CD14-positive monocyte (primary cell): ENCODE data around the gene JAM3. TPM values are rescaled to one million over a fixed set of nuclear protein-coding genes. Genes with fewer than 3 reads are reported as not detected.
A peak's percentile ranks its signal among the peaks of the same experiment; 100 is the strongest.

Source experiments
- DNase-seq, 3 donors: peaks; one replicate each; pipeline ENCODE4 v3.0.0-alpha.2; 2011 to 2022
- H2AFZ ChIP-seq: 2 replicates; pipeline ENCODE4 v1.6.0; 2012; ENCODE audit warnings: mild to moderate bottlenecking, low read depth, low read length, inconsistent platforms; ENCODE audit not compliant: insufficient read depth, poor library complexity, severe bottlenecking
- H3K27ac ChIP-seq, 2 donors: 1 replicate in 1 of 2; 2 replicates in 1 of 2; pipeline ENCODE4 v1.5.1; 2012 to 2013; ENCODE audit warnings: low read length in 2 of 2, control low read depth in 1 of 2, inconsistent platforms in 1 of 2, low read depth in 1 of 2, mild to moderate bottlenecking in 1 of 2
- H3K27me3 ChIP-seq, 2 donors: one replicate each; pipeline versions ENCODE4 v1.6.0 to v1.6.1; 2011 to 2013; ENCODE audit warnings: low read length in 2 of 2; ENCODE audit not compliant: control insufficient read depth in 2 of 2, insufficient read depth in 2 of 2
- H3K36me3 ChIP-seq, 2 donors: replicated peaks in 1 of 2; 1 replicate in 1 of 2; 2 replicates in 1 of 2; pipeline versions ENCODE4 v1.5.1 to v1.6.1; 2012 to 2013; ENCODE audit warnings: low read length in 2 of 2, control low read depth in 1 of 2, inconsistent platforms in 1 of 2, mild to moderate bottlenecking in 1 of 2; ENCODE audit not compliant: insufficient read depth in 2 of 2, control insufficient read depth in 1 of 2
- H3K4me1 ChIP-seq, 2 donors: 1 replicate in 1 of 2; 2 replicates in 1 of 2; pipeline versions ENCODE4 v1.5.1 to v1.6.1; 2012 to 2013; ENCODE audit warnings: low read length in 2 of 2, control low read depth in 1 of 2, inconsistent platforms in 1 of 2, mild to moderate bottlenecking in 1 of 2, moderate library complexity in 1 of 2; ENCODE audit not compliant: insufficient read depth in 2 of 2, control insufficient read depth in 1 of 2
- H3K4me2 ChIP-seq: replicated peaks from 2 replicates; pipeline ENCODE3; 2012; ENCODE audit warnings: low read length, moderate library complexity, mild to moderate bottlenecking; ENCODE audit not compliant: poor library complexity, severe bottlenecking; ENCODE audit errors: extremely low read depth
- H3K4me3 ChIP-seq, 3 experiments: fragments of 200-600 bp in 1 of 3; sonication (generic) in 1 of 3; replicated peaks in 1 of 3; 1 replicate in 2 of 3; 2 replicates in 1 of 3; pipeline ENCODE4 v1.5.1; 2011 to 2013; ENCODE audit warnings: low read length in 3 of 3, mild to moderate bottlenecking in 3 of 3, control low read depth in 2 of 3, low read depth in 2 of 3, inconsistent platforms in 1 of 3, moderate library complexity in 1 of 3
- H3K79me2 ChIP-seq: 2 replicates; pipeline ENCODE4 v1.6.0; 2012; ENCODE audit warnings: mild to moderate bottlenecking, control low read depth, inconsistent platforms, low read length, moderate library complexity; ENCODE audit not compliant: insufficient read depth
- H3K9ac ChIP-seq: 2 replicates; pipeline ENCODE4 v1.6.0; 2017; ENCODE audit warnings: low read length, mild to moderate bottlenecking; ENCODE audit not compliant: insufficient read depth, poor library complexity, severe bottlenecking
- H3K9me3 ChIP-seq, 2 donors: replicated peaks in 1 of 2; 1 replicate in 1 of 2; 2 replicates in 1 of 2; pipeline versions ENCODE4 v1.5.1 to v1.6.1; 2012 to 2013; ENCODE audit warnings: low read length in 2 of 2, control low read depth in 1 of 2; ENCODE audit not compliant: control insufficient read depth in 1 of 2, insufficient read depth in 1 of 2
- H4K20me1 ChIP-seq: 2 replicates; pipeline ENCODE4 v1.6.0; 2012; ENCODE audit warnings: mild to moderate bottlenecking, low read length, control low read depth, moderate library complexity; ENCODE audit not compliant: insufficient read depth
- H3K27ac Mint-ChIP-seq, 7 donors: one replicate each; pipeline ENCODE4 v1.8.0; 2020; ENCODE audit warnings: mild to moderate bottlenecking in 7 of 7, mixed read lengths in 7 of 7, moderate library complexity in 6 of 7, inconsistent platforms in 2 of 7
- H3K27me3 Mint-ChIP-seq, 3 donors: one replicate each; pipeline ENCODE4 v1.8.0; 2021 to 2022; ENCODE audit warnings: low read depth in 3 of 3, mild to moderate bottlenecking in 3 of 3, mixed read lengths in 3 of 3, moderate library complexity in 3 of 3, inconsistent platforms in 1 of 3
- H3K36me3 Mint-ChIP-seq, 2 donors: one replicate each; pipeline ENCODE4 v1.8.0; 2020; ENCODE audit warnings: mixed read lengths in 2 of 2, inconsistent platforms in 1 of 2, mild to moderate bottlenecking in 1 of 2
- H3K4me1 Mint-ChIP-seq: one replicate; pipeline ENCODE4 v1.8.0; 2020; ENCODE audit warnings: mild to moderate bottlenecking, mixed read lengths
- H3K4me3 Mint-ChIP-seq, 2 donors: one replicate each; pipeline ENCODE4 v1.8.0; 2020; ENCODE audit warnings: mild to moderate bottlenecking in 2 of 2, mixed read lengths in 2 of 2, moderate library complexity in 1 of 2
- H3K9me3 Mint-ChIP-seq, 7 donors: one replicate each; pipeline ENCODE4 v1.8.0; 2020 to 2022; ENCODE audit warnings: mixed read lengths in 7 of 7, mild to moderate bottlenecking in 6 of 7, moderate library complexity in 6 of 7, inconsistent platforms in 2 of 7
- WGBS: methylation state at CpG from one replicate; pipeline ENCODE4 v1.1.5; 2013; ENCODE audit warnings: missing lambda C conversion rate; ENCODE audit not compliant: insufficient coverage; 5-methylcytosine and 5-hydroxymethylcytosine counted together
- intact Hi-C, 2 donors: fragments of 100-400 bp; cut with micrococcal nuclease; formaldehyde crosslinking; loops; one replicate each; pipeline versions ENCODE4 v1.15.0 to v1.15.1; 2023
- polyA plus RNA-seq, 3 donors: library from polyadenylated mRNA; depleted of rRNA in 1 of 3; unstranded in 2 of 3; stranded (reverse) in 1 of 3; fragments of 300-500 nt in 2 of 3; fragments of >200 nt in 1 of 3; fragmentation: Illumina TruSeq in 2 of 3; gene quantifications; 1 replicate in 2 of 3; 2 replicates in 1 of 3; pipeline ENCODE4 v1.2.3, GENCODE V29; 2012 to 2021
- TF ChIP-seq, protein P1 (sequence below): fragments of 200-600 bp; IDR thresholded peaks from one replicate; pipeline ENCODE4 v1.8.0; 2022; ENCODE audit warnings: antibody characterized with exemption, mild to moderate bottlenecking

JAM3 gene
- polyA plus RNA-seq, 3 donors, result 0.03 to 0.25 (median 0.12) TPM

DNA sequence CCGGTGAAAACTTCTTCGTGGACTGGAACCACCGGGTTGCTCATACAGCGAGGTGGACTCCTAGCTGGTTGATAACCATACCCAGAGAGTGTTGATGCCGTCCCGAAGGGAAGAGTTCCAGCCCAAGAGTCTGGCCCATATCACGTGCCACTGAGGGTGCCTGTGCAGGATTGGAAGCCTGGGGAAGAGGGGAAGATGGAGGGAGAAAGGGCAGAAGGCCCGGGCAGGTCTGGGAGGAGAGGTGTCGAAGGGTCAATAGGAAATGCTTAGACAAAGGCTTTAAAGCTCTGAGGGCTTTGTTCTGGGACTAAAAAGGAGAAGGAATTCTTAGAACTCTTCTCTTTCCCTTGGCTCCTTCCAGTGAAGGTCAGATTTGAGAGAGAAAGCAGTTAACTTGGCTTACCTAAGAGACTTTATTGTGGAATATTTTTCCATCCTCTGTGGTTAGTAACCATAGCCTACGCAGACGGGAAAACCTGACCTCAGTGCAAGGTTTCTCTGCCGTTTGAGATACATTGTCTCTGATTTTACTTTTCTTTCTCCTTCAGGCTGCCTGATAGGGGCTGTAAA lies 70.5 kb downstream of the JAM3 start:
- no peaks in the 10 kb centered on the region for H3K36me3 ChIP-seq
- H4K20me1 ChIP-seq, result no peaks in the 10 kb centered on the region
- TF ChIP-seq, protein P1, sequence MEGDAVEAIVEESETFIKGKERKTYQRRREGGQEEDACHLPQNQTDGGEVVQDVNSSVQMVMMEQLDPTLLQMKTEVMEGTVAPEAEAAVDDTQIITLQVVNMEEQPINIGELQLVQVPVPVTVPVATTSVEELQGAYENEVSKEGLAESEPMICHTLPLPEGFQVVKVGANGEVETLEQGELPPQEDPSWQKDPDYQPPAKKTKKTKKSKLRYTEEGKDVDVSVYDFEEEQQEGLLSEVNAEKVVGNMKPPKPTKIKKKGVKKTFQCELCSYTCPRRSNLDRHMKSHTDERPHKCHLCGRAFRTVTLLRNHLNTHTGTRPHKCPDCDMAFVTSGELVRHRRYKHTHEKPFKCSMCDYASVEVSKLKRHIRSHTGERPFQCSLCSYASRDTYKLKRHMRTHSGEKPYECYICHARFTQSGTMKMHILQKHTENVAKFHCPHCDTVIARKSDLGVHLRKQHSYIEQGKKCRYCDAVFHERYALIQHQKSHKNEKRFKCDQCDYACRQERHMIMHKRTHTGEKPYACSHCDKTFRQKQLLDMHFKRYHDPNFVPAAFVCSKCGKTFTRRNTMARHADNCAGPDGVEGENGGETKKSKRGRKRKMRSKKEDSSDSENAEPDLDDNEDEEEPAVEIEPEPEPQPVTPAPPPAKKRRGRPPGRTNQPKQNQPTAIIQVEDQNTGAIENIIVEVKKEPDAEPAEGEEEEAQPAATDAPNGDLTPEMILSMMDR, result no peak
- Mint-ChIP-seq H3K27ac (no peak overlapping the region), H3K27me3 (peaks cover 0 to 4% (median 0%) of the 10 kb centered on the region in 3 donors), H3K9me3 (peaks cover 2 to 17% (median 4%) of the 10 kb centered on the region in 7 donors), H3K4me3 (peak overlapping the region in 1 of 2 donors; percentile 8), H3K36me3 (no peaks in the 10 kb centered on the region), H3K4me1 (no peaks in the 10 kb centered on the region)
- H2AFZ ChIP-seq, result no peak overlapping the region
- intact Hi-C loops, result no loop called here
- no peak overlapping the region for H3K4me3 ChIP-seq
- no peak overlapping the region for H3K9ac ChIP-seq
- H3K9me3 ChIP-seq, result peaks cover 2 to 4% of the 10 kb centered on the region in 2 donors
- H3K4me2 ChIP-seq, result no peak overlapping the region
- H3K27me3 ChIP-seq, result no peaks in the 10 kb centered on the region
- WGBS, result 71% methylated on average over 10 of the region's 12 CpGs
- no peak for DNase-seq
- H3K4me1 ChIP-seq, result no peaks in the 10 kb centered on the region
- H3K27ac ChIP-seq, result no peak overlapping the region
- no peaks in the 10 kb centered on the region for H3K79me2 ChIP-seq

DNA sequence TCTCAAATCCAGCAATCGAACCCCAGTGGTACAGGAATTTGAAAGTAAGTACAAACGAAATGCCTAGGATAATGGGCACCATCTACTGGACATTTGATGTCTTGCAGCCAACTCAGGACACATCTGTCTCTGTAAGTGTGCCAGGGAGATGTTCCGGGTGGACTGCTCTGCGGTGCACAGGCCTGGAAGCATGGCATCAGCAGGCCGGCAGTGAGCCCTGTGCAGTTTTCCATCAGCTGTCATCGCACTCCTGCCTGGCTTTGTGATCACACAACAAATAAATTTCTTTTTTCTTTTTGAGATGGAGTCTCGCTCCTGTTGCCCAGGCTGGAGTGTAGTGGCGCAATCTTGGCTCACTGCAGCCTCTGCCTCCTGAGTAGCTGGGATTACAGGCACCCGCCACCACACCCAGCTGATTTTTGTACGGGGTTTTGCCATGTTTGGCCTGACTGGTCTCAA lies 71.0 kb downstream of the JAM3 start:
- Mint-ChIP-seq H3K27me3 (peaks cover 0 to 4% (median 0%) of the 10 kb centered on the region in 3 donors), H3K4me1 (no peaks in the 10 kb centered on the region), H3K4me3 (no peak overlapping the region), H3K27ac (no peak overlapping the region), H3K9me3 (peaks cover 2 to 21% (median 5%) of the 10 kb centered on the region in 7 donors), H3K36me3 (no peaks in the 10 kb centered on the region)
- WGBS, result 45% methylated on average over 8 of the region's 10 CpGs
- intact Hi-C loops, result no loop called here
- Histone ChIP-seq H2AFZ (no peak overlapping the region), H3K27ac (no peak overlapping the region), H4K20me1 (no peaks in the 10 kb centered on the region), H3K4me1 (no peaks in the 10 kb centered on the region), H3K27me3 (no peaks in the 10 kb centered on the region), H3K4me3 (no peak overlapping the region), H3K9ac (no peak overlapping the region), H3K79me2 (no peaks in the 10 kb centered on the region), H3K36me3 (no peaks in the 10 kb centered on the region), H3K4me2 (no peak overlapping the region), H3K9me3 (peaks cover 4 to 6% of the 10 kb centered on the region in 2 donors)
- no peak for DNase-seq
- TF ChIP-seq, protein P1, result peak; percentile 57
